H9 (cell line): Measurements from ENCODE around the gene OCRL. TPM values are rescaled to one million over a fixed set of nuclear protein-coding genes. Genes with fewer than 3 reads are reported as not detected.

Source experiments
- DNase-seq: peaks from one replicate; pipeline ENCODE4 v3.0.0-alpha.2; 2017
- H2AFZ ChIP-seq: one replicate; pipeline ENCODE4 v1.6.1; 2013; ENCODE audit warnings: mild to moderate bottlenecking, low read length, control low read depth, moderate library complexity
- H2AK5ac ChIP-seq: 2 replicates; pipeline ENCODE4 v1.6.1; 2013; ENCODE audit warnings: low read length, control low read depth, mixed read lengths; ENCODE audit not compliant: insufficient read length
- H2BK120ac ChIP-seq: one replicate; pipeline ENCODE4 v1.6.1; 2013; ENCODE audit warnings: low read depth, mild to moderate bottlenecking, low read length, control low read depth, inconsistent platforms; ENCODE audit not compliant: poor library complexity, severe bottlenecking
- H2BK12ac ChIP-seq: 2 replicates; pipeline ENCODE4 v1.6.1; 2013; ENCODE audit warnings: low read length, control low read depth, mixed read lengths, low read depth; ENCODE audit not compliant: insufficient read length
- H2BK15ac ChIP-seq: 2 replicates; pipeline ENCODE4 v1.6.1; 2013; ENCODE audit warnings: low read depth, low read length, control low read depth
- H2BK20ac ChIP-seq: one replicate; pipeline ENCODE4 v1.6.1; 2013; ENCODE audit warnings: low read depth, mild to moderate bottlenecking, low read length, control low read depth, inconsistent platforms; ENCODE audit not compliant: poor library complexity, severe bottlenecking
- H2BK5ac ChIP-seq: 2 replicates; pipeline ENCODE4 v1.6.1; 2013; ENCODE audit warnings: low read length, control low read depth, mixed read lengths; ENCODE audit not compliant: insufficient read length
- H3K14ac ChIP-seq: 2 replicates; pipeline ENCODE4 v1.6.1; 2013; ENCODE audit warnings: low read length, control low read depth; ENCODE audit not compliant: insufficient read depth
- H3K18ac ChIP-seq: 2 replicates; pipeline ENCODE4 v1.6.1; 2013; ENCODE audit warnings: low read depth, mild to moderate bottlenecking, mixed read lengths, low read length, control low read depth; ENCODE audit not compliant: insufficient read length
- H3K23ac ChIP-seq: 2 replicates; pipeline ENCODE4 v1.6.1; 2013; ENCODE audit warnings: low read length, control low read depth, mixed read lengths, low read depth; ENCODE audit not compliant: insufficient read length
- H3K23me2 ChIP-seq: 2 replicates; pipeline ENCODE4 v1.6.1; 2013; ENCODE audit warnings: low read depth, mild to moderate bottlenecking, mixed read lengths, low read length, control low read depth; ENCODE audit not compliant: insufficient read length, poor library complexity, severe bottlenecking
- H3K27ac ChIP-seq: 2 replicates; pipeline ENCODE4 v1.5.1; 2013; ENCODE audit warnings: low read length, control low read depth, mixed read lengths, low read depth; ENCODE audit not compliant: insufficient read length
- H3K27me3 ChIP-seq: 2 replicates; pipeline ENCODE4 v1.6.1; 2013; ENCODE audit warnings: low read length, control low read depth, inconsistent platforms; ENCODE audit not compliant: insufficient read depth
- H3K4ac ChIP-seq: 2 replicates; pipeline ENCODE4 v1.6.1; 2013; ENCODE audit warnings: low read depth, mild to moderate bottlenecking, control low read depth, inconsistent platforms, low read length, moderate library complexity
- H3K4me1 ChIP-seq: 2 replicates; pipeline ENCODE4 v1.6.1; 2013; ENCODE audit warnings: low read length, control low read depth, inconsistent platforms; ENCODE audit not compliant: insufficient read depth
- H3K4me2 ChIP-seq: 2 replicates; pipeline ENCODE4 v1.6.1; 2013; ENCODE audit warnings: low read length, control low read depth, mixed read lengths; ENCODE audit not compliant: insufficient read length, insufficient read depth
- H3K56ac ChIP-seq: 2 replicates; pipeline ENCODE4 v1.6.1; 2013; ENCODE audit warnings: low read depth, mild to moderate bottlenecking, mixed read lengths, low read length, control low read depth; ENCODE audit not compliant: insufficient read length
- H3K79me1 ChIP-seq: 2 replicates; pipeline ENCODE4 v1.6.1; 2013; ENCODE audit warnings: low read depth, mild to moderate bottlenecking, moderate library complexity, low read length, control low read depth, inconsistent platforms; ENCODE audit not compliant: insufficient read depth, poor library complexity, severe bottlenecking
- H3K79me2 ChIP-seq: 2 replicates; pipeline ENCODE4 v1.6.1; 2013; ENCODE audit warnings: low read length, control low read depth, inconsistent platforms; ENCODE audit not compliant: insufficient read depth
- H3K9ac ChIP-seq: 2 replicates; pipeline ENCODE4 v1.6.1; 2013; ENCODE audit warnings: low read length, control low read depth, mixed read lengths; ENCODE audit not compliant: insufficient read length; ENCODE audit errors: extremely low read depth
- H3K9me3 ChIP-seq: one replicate; pipeline ENCODE4 v1.6.1; 2013; ENCODE audit warnings: low read depth, low read length, inconsistent platforms; ENCODE audit not compliant: control insufficient read depth
- H3T11ph ChIP-seq: one replicate; pipeline ENCODE4 v1.6.1; 2013; ENCODE audit warnings: mild to moderate bottlenecking, low read length, control low read depth, inconsistent platforms
- H4K20me1 ChIP-seq: one replicate; pipeline ENCODE4 v1.6.1; 2013; ENCODE audit not compliant: control insufficient read depth, insufficient read length, insufficient read depth
- H4K5ac ChIP-seq: 2 replicates; pipeline ENCODE4 v1.6.1; 2013; ENCODE audit warnings: low read depth, mild to moderate bottlenecking, mixed read lengths, low read length, control low read depth; ENCODE audit not compliant: insufficient read length
- H4K8ac ChIP-seq: replicated peaks from 2 replicates; pipeline ENCODE4 v1.6.1; 2013; ENCODE audit warnings: low read length, control low read depth, mixed read lengths, low read depth; ENCODE audit not compliant: insufficient read length
- H4K91ac ChIP-seq: 2 replicates; pipeline ENCODE4 v1.6.1; 2013; ENCODE audit warnings: low read depth, mild to moderate bottlenecking, moderate library complexity, mixed read lengths, low read length, control low read depth; ENCODE audit not compliant: insufficient read length
- H3K27ac Mint-ChIP-seq, 3 experiments: 2 replicates in 2 of 3; 3 replicates in 1 of 3; pipeline ENCODE4 v1.8.0; 2020 to 2021; ENCODE audit warnings: mixed read lengths in 3 of 3, mild to moderate bottlenecking in 1 of 3, moderate library complexity in 1 of 3
- H3K27me3 Mint-ChIP-seq: 2 replicates; pipeline ENCODE4 v1.8.0; 2021; ENCODE audit warnings: low read depth, mild to moderate bottlenecking, moderate library complexity, mixed read lengths
- H3K36me3 Mint-ChIP-seq, 3 experiments: 2 replicates in 2 of 3; 3 replicates in 1 of 3; pipeline ENCODE4 v1.8.0; 2020 to 2021; ENCODE audit warnings: low read depth in 3 of 3, mixed read lengths in 3 of 3; ENCODE audit not compliant: insufficient read depth in 1 of 3
- H3K4me1 Mint-ChIP-seq, 2 experiments: 2 replicates each; pipeline ENCODE4 v1.8.0; 2020; ENCODE audit warnings: mixed read lengths in 2 of 2
- H3K4me3 Mint-ChIP-seq, 2 experiments: 2 replicates in 1 of 2; 3 replicates in 1 of 2; pipeline ENCODE4 v1.8.0; 2020 to 2021; ENCODE audit warnings: mild to moderate bottlenecking in 2 of 2, mixed read lengths in 2 of 2, moderate library complexity in 1 of 2
- H3K9me3 Mint-ChIP-seq, 2 experiments: 2 replicates in 1 of 2; 3 replicates in 1 of 2; pipeline ENCODE4 v1.8.0; 2020; ENCODE audit warnings: mild to moderate bottlenecking in 2 of 2, mixed read lengths in 2 of 2, moderate library complexity in 1 of 2
- CTCF ChIP-seq: fragments of 200-600 bp; sonication (generic); conservative IDR thresholded peaks from 3 replicates; pipeline ENCODE4 v1.8.0; 2021; ENCODE audit warnings: antibody characterized with exemption, mild to moderate bottlenecking
- WGBS: extraction: QIAGEN DNeasy Blood & Tissue Kit; methylation state at CpG from one replicate; pipeline ENCODE4 v1.1.7; 2013; ENCODE audit warnings: missing lambda C conversion rate, low lambda C conversion rate, mixed read lengths; ENCODE audit not compliant: insufficient read length; ENCODE audit errors: extremely low coverage; 5-methylcytosine and 5-hydroxymethylcytosine counted together
- total RNA-seq: library from RNA; stranded (reverse); gene quantifications from 2 replicates; pipeline ENCODE4 v1.2.1, GENCODE V29; 2021

The OCRL gene
- total RNA-seq, 1 experiment from 2014 or later: 31.4 TPM

DNA sequence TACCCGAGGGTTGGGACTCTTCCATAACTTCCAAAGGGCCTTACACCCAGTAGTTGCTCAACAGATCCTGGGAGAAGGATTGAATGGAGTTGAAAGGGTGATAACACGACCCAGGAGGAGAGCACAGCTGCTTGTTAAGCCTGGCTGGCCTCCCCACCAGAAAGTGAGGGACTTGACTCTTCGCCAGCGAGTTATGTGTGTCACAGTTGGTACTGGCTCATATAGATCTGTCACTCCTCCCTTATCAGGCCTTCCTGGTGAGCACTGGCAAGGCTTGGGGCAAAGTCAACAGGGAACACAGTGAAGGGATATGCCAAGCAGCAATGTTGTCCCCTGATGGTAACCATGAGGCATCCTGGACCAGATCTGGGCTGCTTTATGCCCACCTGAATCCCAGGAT, 78.9 kb downstream of the OCRL start:
- no peaks in the 10 kb centered on the region for H3K27me3 ChIP-seq
- H3K79me2 ChIP-seq: no peaks in the 10 kb centered on the region
- Mint-ChIP-seq H3K4me3 (no peak overlapping the region), H3K36me3 (peaks cover 0 to 2% (median 0%) of the 10 kb centered on the region in 3 experiments; a peak in 1 of 7 replicates), H3K4me1 (peaks cover 2 to 3% of the 10 kb centered on the region in 2 experiments; a peak in 1 of 4 replicates), H3K9me3 (peaks cover 0 to 31% of the 10 kb centered on the region in 2 experiments; a peak in 2 of 5 replicates), H3K27me3 (peaks cover 6% of the 10 kb centered on the region), H3K27ac (no peak overlapping the region)
- H3K79me1 ChIP-seq: no peaks in the 10 kb centered on the region
- H3K23ac ChIP-seq: no peak overlapping the region
- no peak overlapping the region for H3K14ac ChIP-seq
- H3K56ac ChIP-seq: no peak overlapping the region
- no peak overlapping the region for H4K5ac ChIP-seq
- no CpG with 5 or more reads among the region's 4 CpGs for WGBS
- no peak overlapping the region for H2BK120ac ChIP-seq
- H3K4me2 ChIP-seq: no peak overlapping the region
- H3K9me3 ChIP-seq: peaks cover 7% of the 10 kb centered on the region
- no peak overlapping the region for H2BK20ac ChIP-seq
- no peaks in the 10 kb centered on the region for H3K23me2 ChIP-seq
- H2BK15ac ChIP-seq: no peak overlapping the region
- H3K4ac ChIP-seq: no peak overlapping the region
- no peak overlapping the region for H3K27ac ChIP-seq
- H4K91ac ChIP-seq: no peak overlapping the region
- H3K4me1 ChIP-seq: no peaks in the 10 kb centered on the region
- no peak overlapping the region for H4K8ac ChIP-seq
- H3T11ph ChIP-seq: no peak overlapping the region
- H2AFZ ChIP-seq: no peak overlapping the region
- H2BK12ac ChIP-seq: no peak overlapping the region
- H2BK5ac ChIP-seq: no peak overlapping the region
- no peaks in the 10 kb centered on the region for H4K20me1 ChIP-seq
- no peak overlapping the region for H2AK5ac ChIP-seq
- DNase-seq: no peak
- no peak overlapping the region for H3K18ac ChIP-seq
- TF ChIP-seq CTCF: no peak
- no peak overlapping the region for H3K9ac ChIP-seq
